ENCODE measurements around the gene TST. TPM values are rescaled to one million over a fixed set of nuclear protein-coding genes. Genes with fewer than 3 reads are reported as not detected.

The TST gene
- total and polyA plus RNA-seq, 4 experiments from 2014 or later, result 0.29 to 1.4 (median 0.46) TPM

DNA sequence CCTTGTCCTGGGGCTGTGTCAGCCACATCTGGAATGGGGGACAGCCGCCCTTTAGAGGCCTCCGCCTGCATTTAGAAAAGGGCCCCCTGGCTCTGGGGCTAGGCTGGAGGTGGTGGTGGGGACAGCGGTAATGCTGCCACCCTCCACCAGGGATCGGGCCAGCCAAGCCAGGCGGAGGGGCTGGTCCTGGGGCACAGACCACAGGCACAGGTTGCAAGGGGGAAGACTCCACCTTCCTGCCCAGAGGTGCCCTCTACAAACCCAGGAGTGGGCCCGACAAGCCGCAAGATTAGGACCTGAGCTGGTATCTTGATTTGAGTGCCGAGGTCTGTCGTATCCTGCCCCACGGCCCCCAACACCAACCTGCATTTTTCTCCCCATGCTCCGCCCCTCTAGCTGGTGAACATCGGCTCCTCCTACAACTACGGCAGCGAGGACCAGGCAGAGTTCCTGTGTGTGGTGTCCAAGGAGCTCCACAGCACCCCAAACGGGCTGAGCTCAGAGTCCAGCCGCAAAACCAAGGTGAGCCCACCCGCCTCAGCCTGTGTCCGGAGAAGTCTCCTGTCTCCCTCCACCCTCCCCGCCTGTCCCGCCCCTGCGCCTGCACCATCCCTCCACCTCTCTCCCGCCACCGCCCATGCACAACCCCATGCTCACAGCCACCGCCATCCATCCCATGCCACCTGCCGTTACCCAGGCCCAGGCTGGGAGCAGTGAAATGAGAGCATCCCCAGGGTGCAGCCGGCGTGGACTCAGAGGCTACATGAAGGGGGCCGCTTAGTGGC, 39.9 kb upstream of the TST start:
- Mint-ChIP-seq H3K9me3 (no peaks in the 10 kb centered on the region), H3K27ac (peak overlapping the region in 1 of 7 donors; percentile 57), H3K4me1 (peaks cover 4 to 10% (median 7%) of the 10 kb centered on the region in 4 donors), H3K27me3 (no peaks in the 10 kb centered on the region), H3K36me3 (peaks cover 20 to 49% of the 10 kb centered on the region in 2 donors), H3K4me3 (no peak overlapping the region)
- Histone ChIP-seq H3K9me3 (ENCODE audit: control insufficient read depth in 1 of 2, low read length in 2 of 2) (no peaks in the 10 kb centered on the region), H3K36me3 (ENCODE audit: insufficient read depth, low read length) (peaks cover 15% of the 10 kb centered on the region), H3K27ac (ENCODE audit: low read depth, low read length) (no peak overlapping the region), H3K4me1 (ENCODE audit: insufficient read depth, low read length) (peaks cover 18% of the 10 kb centered on the region), H3K27me3 (ENCODE audit: insufficient read depth, low read length) (no peaks in the 10 kb centered on the region), H3K4me3 (ENCODE audit: low read length in 2 of 2) (no peak overlapping the region)
- CTCF ChIA-PET (ENCODE audit: partially characterized antibody), result no interaction called here
- intact Hi-C loops (cut with micrococcal nuclease), result no loop called here
- DNase-seq, result no peak
- POLR2A ChIA-PET (ENCODE audit: partially characterized antibody), result no interaction called here

DNA sequence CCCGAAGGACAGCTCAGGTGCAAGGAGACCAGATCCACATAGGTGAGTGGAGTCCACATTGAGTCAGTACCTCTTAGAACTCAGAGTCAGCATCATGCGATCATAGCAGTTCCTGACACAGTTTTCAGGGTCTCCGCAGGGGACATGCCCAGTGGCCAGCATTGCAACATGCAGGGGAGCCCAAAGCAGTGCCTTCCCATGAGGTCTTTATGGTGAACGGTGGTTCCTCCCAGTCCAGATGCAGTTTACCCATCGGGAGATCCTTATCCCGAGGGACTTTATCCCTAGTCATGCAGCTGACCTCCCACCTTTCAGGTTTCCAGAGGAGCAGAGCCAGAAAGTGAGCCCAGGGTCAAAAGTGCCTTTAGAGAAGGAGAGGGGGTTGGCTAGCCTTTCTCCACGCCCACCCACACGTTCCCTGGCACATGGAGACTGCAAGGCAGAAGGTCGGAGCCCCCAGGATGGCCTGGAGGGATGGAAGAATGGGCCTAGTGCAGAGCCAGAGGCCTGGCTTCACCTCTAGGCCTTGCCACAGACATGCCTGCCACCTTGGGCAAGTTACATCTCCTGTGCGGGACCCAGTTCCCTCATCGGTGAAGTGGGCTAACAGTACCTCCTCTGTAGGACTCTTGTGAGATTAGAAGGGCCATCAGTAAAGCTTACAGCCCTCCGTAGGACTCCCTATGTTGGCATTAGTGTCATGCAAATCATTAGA, 38.7 kb upstream of the TST start:
- DNase-seq, result no peak
- POLR2A ChIA-PET (ENCODE audit: partially characterized antibody), result no interaction called here
- CTCF ChIA-PET (ENCODE audit: partially characterized antibody), result interaction anchor here (0.9 kb wide), 1 partner anchor 142 kb away, joined by 3 read pairs; no protein-coding TSS in a partner anchor
- intact Hi-C loops (cut with micrococcal nuclease), result no loop called here
- no peak overlapping the region for H3K4me3 Mint-ChIP-seq
- peaks cover 4 to 16% (median 12%) of the 10 kb centered on the region in 4 donors for H3K4me1 Mint-ChIP-seq
- Histone ChIP-seq H3K27me3 (ENCODE audit: insufficient read depth, low read length) (no peaks in the 10 kb centered on the region), H3K27ac (ENCODE audit: low read depth, low read length) (no peak overlapping the region), H3K36me3 (ENCODE audit: insufficient read depth, low read length) (peaks cover 15% of the 10 kb centered on the region), H3K9me3 (ENCODE audit: control insufficient read depth in 1 of 2, low read length in 2 of 2) (no peaks in the 10 kb centered on the region), H3K4me3 (ENCODE audit: low read length in 2 of 2) (no peak overlapping the region), H3K4me1 (ENCODE audit: insufficient read depth, low read length) (peaks cover 22% of the 10 kb centered on the region)
- H3K9me3 Mint-ChIP-seq, result no peaks in the 10 kb centered on the region
- no peaks in the 10 kb centered on the region for H3K27me3 Mint-ChIP-seq
- no peak overlapping the region for H3K27ac Mint-ChIP-seq
- peaks cover 24 to 48% of the 10 kb centered on the region in 2 donors for H3K36me3 Mint-ChIP-seq

DNA sequence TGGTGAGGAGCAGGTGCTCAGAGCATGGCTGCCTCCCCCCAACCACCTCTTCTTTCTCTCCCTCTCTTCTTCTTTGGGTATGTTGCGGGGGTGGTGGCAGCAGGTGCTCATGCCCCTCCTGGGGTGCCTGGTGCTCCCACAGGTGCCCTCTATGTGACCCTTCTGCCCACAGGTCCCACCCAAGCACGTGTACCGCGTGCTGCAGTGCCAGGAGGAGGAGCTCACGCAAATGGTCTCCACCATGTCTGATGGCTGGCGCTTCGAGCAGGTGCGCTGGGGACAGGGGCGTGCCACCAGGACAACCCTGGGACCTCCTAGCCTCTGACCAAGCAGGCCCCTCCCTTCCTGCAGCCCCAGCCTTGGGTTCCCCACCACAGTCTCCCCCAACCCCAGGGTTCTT, 38.0 kb upstream of the TST start:
- POLR2A ChIA-PET (ENCODE audit: partially characterized antibody), result no interaction called here
- H3K27me3 Mint-ChIP-seq, result no peaks in the 10 kb centered on the region
- Histone ChIP-seq H3K9me3 (ENCODE audit: control insufficient read depth in 1 of 2, low read length in 2 of 2) (no peaks in the 10 kb centered on the region), H3K4me3 (ENCODE audit: low read length in 2 of 2) (no peak overlapping the region), H3K27ac (ENCODE audit: low read depth, low read length) (no peak overlapping the region), H3K27me3 (ENCODE audit: insufficient read depth, low read length) (no peaks in the 10 kb centered on the region), H3K36me3 (ENCODE audit: insufficient read depth, low read length) (peaks cover 15% of the 10 kb centered on the region), H3K4me1 (ENCODE audit: insufficient read depth, low read length) (peaks cover 29% of the 10 kb centered on the region)
- no peaks in the 10 kb centered on the region for H3K9me3 Mint-ChIP-seq
- no peak for DNase-seq
- CTCF ChIA-PET (ENCODE audit: partially characterized antibody), result interaction anchor here (0.9 kb wide), 1 partner anchor 143 kb away, joined by 3 read pairs; no protein-coding TSS in a partner anchor
- H3K4me1 Mint-ChIP-seq, result peaks cover 8 to 23% (median 18%) of the 10 kb centered on the region in 4 donors
- intact Hi-C loops (cut with micrococcal nuclease), result no loop called here
- H3K4me3 Mint-ChIP-seq, result no peak overlapping the region
- peaks cover 24 to 46% of the 10 kb centered on the region in 2 donors for H3K36me3 Mint-ChIP-seq
- H3K27ac Mint-ChIP-seq, result peak overlapping the region in 1 of 7 donors; percentile 12

DNA sequence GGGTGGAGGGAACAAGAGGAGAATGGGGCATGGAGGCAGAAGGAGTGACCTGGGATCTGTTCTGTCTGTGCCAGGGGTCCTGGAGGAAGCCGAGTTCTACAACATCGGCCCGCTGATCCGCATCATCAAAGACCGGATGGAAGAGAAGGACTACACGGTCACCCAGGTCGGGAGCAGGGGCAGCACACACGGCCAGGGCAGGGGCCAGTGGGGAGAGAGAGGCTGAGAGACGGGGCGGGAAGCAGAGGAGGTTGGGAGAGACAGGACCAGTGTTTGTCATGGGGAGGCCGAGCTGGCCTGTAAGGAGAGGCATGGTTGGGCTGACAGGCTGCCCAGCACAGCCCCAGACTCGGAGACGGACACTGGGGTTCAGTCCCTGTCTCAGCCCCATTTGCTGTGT, 37.0 kb upstream of the TST start:
- no peaks in the 10 kb centered on the region for H3K9me3 ChIP-seq (ENCODE audit: control insufficient read depth in 1 of 2, low read length in 2 of 2)
- ChIA-PET CTCF (ENCODE audit: partially characterized antibody) (interaction anchor here (1.6 kb wide), 1 partner anchor 34 kb away, joined by 4 read pairs; no protein-coding TSS in a partner anchor), POLR2A (ENCODE audit: partially characterized antibody) (no interaction called here)
- no peak for DNase-seq
- Mint-ChIP-seq H3K9me3 (no peaks in the 10 kb centered on the region), H3K27me3 (no peaks in the 10 kb centered on the region), H3K36me3 (peaks cover 24 to 43% of the 10 kb centered on the region in 2 donors), H3K27ac (no peak overlapping the region), H3K4me1 (peaks cover 6 to 26% (median 19%) of the 10 kb centered on the region in 4 donors), H3K4me3 (no peak overlapping the region)
- peaks cover 15% of the 10 kb centered on the region for H3K36me3 ChIP-seq (ENCODE audit: insufficient read depth, low read length)
- H3K4me1 ChIP-seq (ENCODE audit: insufficient read depth, low read length), result peaks cover 33% of the 10 kb centered on the region
- no peak overlapping the region for H3K4me3 ChIP-seq (ENCODE audit: low read length in 2 of 2)
- intact Hi-C loops (cut with micrococcal nuclease), result no loop called here
- no peaks in the 10 kb centered on the region for H3K27me3 ChIP-seq (ENCODE audit: insufficient read depth, low read length)
- H3K27ac ChIP-seq (ENCODE audit: low read depth, low read length), result no peak overlapping the region

DNA sequence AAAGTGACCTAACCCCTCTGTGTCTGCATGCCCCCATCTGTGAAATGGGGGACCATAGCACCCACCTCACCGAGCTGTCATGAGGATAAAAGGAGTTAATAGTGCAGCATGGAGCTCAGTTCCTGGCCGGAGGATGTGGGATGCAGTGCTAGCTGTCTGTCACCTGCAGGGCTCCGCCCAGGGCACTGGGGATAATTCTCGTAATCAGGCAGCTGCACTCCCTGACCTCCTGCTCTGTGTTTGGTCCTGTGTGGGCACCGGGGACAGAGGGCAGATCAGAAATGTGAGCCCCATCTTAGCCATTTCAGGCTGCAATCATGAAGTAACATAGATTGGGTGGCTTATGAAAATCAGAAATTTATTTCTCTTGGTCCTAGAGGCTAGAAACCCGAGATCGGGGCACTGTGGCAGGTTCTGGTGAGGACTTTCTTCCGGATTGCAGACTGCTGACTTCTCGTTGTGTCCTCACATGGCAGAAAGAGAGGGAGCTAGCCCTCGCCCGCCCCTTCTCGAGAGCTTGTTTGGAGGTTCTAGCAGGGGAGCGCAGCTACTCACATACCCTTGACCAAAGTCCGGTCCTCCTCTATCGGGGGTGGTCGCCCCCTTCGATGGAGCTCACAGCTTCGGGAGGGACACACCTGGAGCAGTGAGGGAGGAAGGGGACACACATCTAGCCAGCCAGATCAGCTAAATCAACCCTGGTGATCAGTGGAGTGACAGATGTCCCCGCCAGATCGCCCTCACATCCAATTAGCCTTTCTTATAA, 35.5 kb upstream of the TST start:
- no peak overlapping the region for H3K27ac ChIP-seq (ENCODE audit: low read depth, low read length)
- POLR2A ChIA-PET (ENCODE audit: partially characterized antibody), result no interaction called here
- Mint-ChIP-seq H3K36me3 (peaks cover 24 to 35% of the 10 kb centered on the region in 2 donors), H3K27me3 (no peaks in the 10 kb centered on the region), H3K9me3 (no peaks in the 10 kb centered on the region), H3K4me3 (no peak overlapping the region), H3K4me1 (peaks cover 4 to 21% (median 13%) of the 10 kb centered on the region in 4 donors), H3K27ac (peak overlapping the region in 1 of 7 donors; percentile 12)
- H3K4me1 ChIP-seq (ENCODE audit: insufficient read depth, low read length), result peaks cover 21% of the 10 kb centered on the region
- intact Hi-C loops (cut with micrococcal nuclease), result no loop called here
- no peaks in the 10 kb centered on the region for H3K27me3 ChIP-seq (ENCODE audit: insufficient read depth, low read length)
- peaks cover 15% of the 10 kb centered on the region for H3K36me3 ChIP-seq (ENCODE audit: insufficient read depth, low read length)
- CTCF ChIA-PET (ENCODE audit: partially characterized antibody), result interaction anchor here (0.9 to 2.0 kb wide), 4 partner anchors 11 to 418 kb away, joined by 3 to 6 read pairs (median 4); no protein-coding TSS in a partner anchor
- no peaks in the 10 kb centered on the region for H3K9me3 ChIP-seq (ENCODE audit: control insufficient read depth in 1 of 2, low read length in 2 of 2)
- H3K4me3 ChIP-seq (ENCODE audit: low read length in 2 of 2), result no peak overlapping the region
- DNase-seq, result no peak

DNA sequence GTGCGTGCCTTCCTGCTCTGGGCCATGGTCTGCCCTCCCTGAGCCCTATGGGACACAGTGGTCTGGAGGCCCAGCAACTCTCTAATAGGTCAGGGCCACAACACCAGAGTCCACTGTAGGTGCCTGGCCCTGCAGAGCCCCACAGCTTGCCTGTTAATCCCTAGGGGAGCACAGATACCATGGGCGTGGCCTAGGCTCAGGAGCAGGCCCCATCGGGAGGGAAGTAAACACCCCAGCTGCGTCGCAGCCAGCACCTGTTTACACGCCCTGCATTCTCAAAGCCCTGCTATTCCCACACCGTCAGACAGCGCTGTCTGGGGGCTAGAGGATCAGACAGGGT, 34.8 kb upstream of the TST start:
- H3K27ac ChIP-seq (ENCODE audit: low read depth, low read length), result no peak overlapping the region
- peak overlapping the region in 3 of 8 donors; percentile 33 to 63 (median 50) for H3K4me3 Mint-ChIP-seq
- no peaks in the 10 kb centered on the region for H3K9me3 ChIP-seq (ENCODE audit: control insufficient read depth in 1 of 2, low read length in 2 of 2)
- peaks cover 15% of the 10 kb centered on the region for H3K36me3 ChIP-seq (ENCODE audit: insufficient read depth, low read length)
- H3K4me1 ChIP-seq (ENCODE audit: insufficient read depth, low read length), result peaks cover 14% of the 10 kb centered on the region
- H3K36me3 Mint-ChIP-seq, result peaks cover 24 to 32% of the 10 kb centered on the region in 2 donors
- POLR2A ChIA-PET (ENCODE audit: partially characterized antibody), result interaction anchor here (1.1 kb wide), 1 partner anchor 26 kb away, joined by 4 read pairs; no protein-coding TSS in a partner anchor
- H3K9me3 Mint-ChIP-seq, result no peaks in the 10 kb centered on the region
- CTCF ChIA-PET (ENCODE audit: partially characterized antibody), result interaction anchor here (2.0 kb wide), 1 partner anchor 10 kb away, joined by 6 read pairs; no protein-coding TSS in a partner anchor
- H3K27ac Mint-ChIP-seq, result no peak overlapping the region
- no peak overlapping the region for H3K4me3 ChIP-seq (ENCODE audit: low read length in 2 of 2)
- intact Hi-C loops (cut with micrococcal nuclease), result no loop called here
- DNase-seq, result no peak
- H3K27me3 ChIP-seq (ENCODE audit: insufficient read depth, low read length), result no peaks in the 10 kb centered on the region
- no peaks in the 10 kb centered on the region for H3K27me3 Mint-ChIP-seq
- peaks cover 4 to 20% (median 13%) of the 10 kb centered on the region in 4 donors for H3K4me1 Mint-ChIP-seq

Measured in CD4-positive, alpha-beta memory T cell (primary cell).